ENCODE results near the gene DOK7. TPM values are rescaled to one million over a fixed set of nuclear protein-coding genes. Genes with fewer than 3 reads are reported as not detected.

Gene DOK7
- total RNA-seq, 1 donor from 2014 or later: 0.69 TPM

DNA sequence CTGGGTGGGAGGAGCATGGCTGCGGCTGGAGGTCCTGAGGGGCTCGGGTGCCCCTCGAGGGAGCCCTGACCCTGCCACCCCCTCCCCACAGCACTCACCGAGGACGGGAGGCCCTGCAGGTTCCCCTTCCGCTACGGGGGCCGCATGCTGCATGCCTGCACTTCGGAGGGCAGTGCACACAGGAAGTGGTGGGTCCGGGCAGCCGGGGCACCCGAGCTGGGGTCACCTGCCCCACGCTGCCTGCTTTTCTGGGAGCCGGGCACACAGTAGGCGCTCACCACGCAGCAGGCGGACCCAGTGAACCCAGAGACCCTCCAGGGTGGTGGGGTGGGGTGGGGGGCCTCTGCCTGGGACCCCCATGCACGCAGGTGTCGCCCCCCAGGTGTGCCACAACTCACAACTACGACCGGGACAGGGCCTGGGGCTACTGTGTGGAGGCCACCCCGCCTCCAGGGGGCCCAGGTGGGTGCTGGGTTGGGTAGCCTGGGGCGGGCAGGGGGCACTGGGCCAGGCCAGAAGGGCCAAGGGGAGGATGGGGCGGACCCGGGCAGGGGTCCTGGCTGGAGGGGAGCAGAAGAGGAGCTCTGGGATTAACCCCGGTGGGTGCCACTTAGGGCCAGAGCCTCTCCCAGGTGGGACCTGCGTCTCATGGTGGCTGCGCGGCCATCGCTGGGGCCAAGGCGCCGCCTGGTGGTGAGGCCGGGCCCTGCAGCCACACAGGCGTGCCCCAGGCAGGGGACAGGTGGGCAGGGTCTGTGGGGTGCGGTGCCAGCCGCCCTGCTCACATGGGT is 20.0 kb upstream of the DOK7 start:
- Mint-ChIP-seq H3K27ac (ENCODE audit: unreplicated experiment) (no peak overlapping the region), H3K9me3 (ENCODE audit: unreplicated experiment) (no peaks in the 10 kb centered on the region), H3K4me3 (ENCODE audit: unreplicated experiment) (no peak overlapping the region), H3K27me3 (ENCODE audit: unreplicated experiment) (peaks cover 6% of the 10 kb centered on the region), H3K36me3 (ENCODE audit: low read depth, unreplicated experiment) (no peaks in the 10 kb centered on the region), H3K4me1 (ENCODE audit: unreplicated experiment) (no peaks in the 10 kb centered on the region)
- peak; percentile 77 for DNase-seq (ENCODE audit: low spot score)
- TF ChIP-seq, protein P1, sequence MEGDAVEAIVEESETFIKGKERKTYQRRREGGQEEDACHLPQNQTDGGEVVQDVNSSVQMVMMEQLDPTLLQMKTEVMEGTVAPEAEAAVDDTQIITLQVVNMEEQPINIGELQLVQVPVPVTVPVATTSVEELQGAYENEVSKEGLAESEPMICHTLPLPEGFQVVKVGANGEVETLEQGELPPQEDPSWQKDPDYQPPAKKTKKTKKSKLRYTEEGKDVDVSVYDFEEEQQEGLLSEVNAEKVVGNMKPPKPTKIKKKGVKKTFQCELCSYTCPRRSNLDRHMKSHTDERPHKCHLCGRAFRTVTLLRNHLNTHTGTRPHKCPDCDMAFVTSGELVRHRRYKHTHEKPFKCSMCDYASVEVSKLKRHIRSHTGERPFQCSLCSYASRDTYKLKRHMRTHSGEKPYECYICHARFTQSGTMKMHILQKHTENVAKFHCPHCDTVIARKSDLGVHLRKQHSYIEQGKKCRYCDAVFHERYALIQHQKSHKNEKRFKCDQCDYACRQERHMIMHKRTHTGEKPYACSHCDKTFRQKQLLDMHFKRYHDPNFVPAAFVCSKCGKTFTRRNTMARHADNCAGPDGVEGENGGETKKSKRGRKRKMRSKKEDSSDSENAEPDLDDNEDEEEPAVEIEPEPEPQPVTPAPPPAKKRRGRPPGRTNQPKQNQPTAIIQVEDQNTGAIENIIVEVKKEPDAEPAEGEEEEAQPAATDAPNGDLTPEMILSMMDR (IDR thresholded peaks at IDR 0.05; ENCODE audit: unreplicated experiment): peak; percentile 99

DNA sequence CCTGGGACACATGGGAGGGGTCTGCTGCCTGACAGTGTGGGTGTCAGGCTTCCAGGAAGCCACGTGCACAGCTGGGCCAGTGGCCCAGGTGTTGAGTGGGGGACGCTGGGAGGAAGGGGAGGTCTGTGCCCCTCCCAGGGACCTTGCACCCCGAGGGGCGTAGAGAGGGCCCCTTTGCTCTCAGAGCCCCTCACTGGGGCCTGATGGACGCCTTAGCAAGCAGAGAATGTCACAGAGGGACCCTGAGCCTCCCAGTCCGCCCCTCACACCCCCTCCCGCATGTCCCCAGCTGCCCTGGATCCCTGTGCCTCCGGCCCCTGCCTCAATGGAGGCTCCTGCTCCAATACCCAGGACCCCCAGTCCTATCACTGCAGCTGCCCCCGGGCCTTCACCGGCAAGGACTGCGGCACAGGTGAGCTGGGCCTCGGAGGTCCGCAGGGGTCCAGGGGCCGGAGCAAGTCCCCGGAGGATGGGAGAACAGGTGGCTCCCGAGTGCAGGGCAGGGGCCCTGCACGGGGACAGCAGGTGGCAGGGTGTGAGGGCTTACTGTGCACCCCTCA is 19.3 kb upstream of the DOK7 start:
- TF ChIP-seq, protein P1 (IDR thresholded peaks at IDR 0.05; ENCODE audit: unreplicated experiment): no peak
- H3K4me1 Mint-ChIP-seq (ENCODE audit: unreplicated experiment): no peaks in the 10 kb centered on the region
- no peak overlapping the region for H3K4me3 Mint-ChIP-seq (ENCODE audit: unreplicated experiment)
- DNase-seq (ENCODE audit: low spot score): no peak
- peaks cover 10% of the 10 kb centered on the region for H3K27me3 Mint-ChIP-seq (ENCODE audit: unreplicated experiment)
- H3K27ac Mint-ChIP-seq (ENCODE audit: unreplicated experiment): no peak overlapping the region
- no peaks in the 10 kb centered on the region for H3K9me3 Mint-ChIP-seq (ENCODE audit: unreplicated experiment)
- peaks cover 3% of the 10 kb centered on the region for H3K36me3 Mint-ChIP-seq (ENCODE audit: low read depth, unreplicated experiment)

DNA sequence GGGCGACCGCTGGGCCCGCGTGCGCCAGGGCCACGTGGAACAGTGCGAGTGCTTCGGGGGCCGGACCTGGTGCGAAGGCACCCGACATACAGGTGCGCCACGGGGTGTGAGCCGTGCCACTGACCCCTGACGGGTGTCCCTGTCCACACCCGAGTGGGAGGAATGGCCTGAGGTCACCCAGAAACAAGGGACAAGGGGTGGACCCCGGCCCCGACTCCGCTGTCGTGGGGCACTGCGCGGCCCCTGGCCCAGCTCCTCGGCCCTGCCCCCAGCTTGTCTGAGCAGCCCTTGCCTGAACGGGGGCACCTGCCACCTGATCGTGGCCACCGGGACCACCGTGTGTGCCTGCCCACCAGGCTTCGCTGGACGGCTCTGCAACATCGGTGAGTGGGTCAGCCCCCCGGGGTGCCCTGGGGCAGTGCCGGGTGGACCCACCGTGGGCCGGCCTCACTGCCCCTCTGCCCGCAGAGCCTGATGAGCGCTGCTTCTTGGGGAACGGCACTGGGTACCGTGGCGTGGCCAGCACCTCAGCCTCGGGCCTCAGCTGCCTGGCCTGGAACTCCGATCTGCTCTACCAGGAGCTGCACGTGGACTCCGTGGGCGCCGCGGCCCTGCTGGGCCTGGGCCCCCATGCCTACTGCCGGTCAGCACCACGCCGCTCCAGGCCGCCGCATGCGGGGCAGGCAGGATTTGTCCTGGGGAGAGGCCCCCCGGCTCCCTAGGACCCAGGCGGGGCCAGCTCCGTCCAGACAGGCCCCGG is 18.6 kb upstream of the DOK7 start:
- peaks cover 3% of the 10 kb centered on the region for H3K36me3 Mint-ChIP-seq (ENCODE audit: low read depth, unreplicated experiment)
- peaks cover 10% of the 10 kb centered on the region for H3K27me3 Mint-ChIP-seq (ENCODE audit: unreplicated experiment)
- no peak for DNase-seq (ENCODE audit: low spot score)
- TF ChIP-seq, protein P1 (IDR thresholded peaks at IDR 0.05; ENCODE audit: unreplicated experiment): no peak
- no peak overlapping the region for H3K27ac Mint-ChIP-seq (ENCODE audit: unreplicated experiment)
- no peaks in the 10 kb centered on the region for H3K4me1 Mint-ChIP-seq (ENCODE audit: unreplicated experiment)
- H3K4me3 Mint-ChIP-seq (ENCODE audit: unreplicated experiment): no peak overlapping the region
- H3K9me3 Mint-ChIP-seq (ENCODE audit: unreplicated experiment): no peaks in the 10 kb centered on the region

DNA sequence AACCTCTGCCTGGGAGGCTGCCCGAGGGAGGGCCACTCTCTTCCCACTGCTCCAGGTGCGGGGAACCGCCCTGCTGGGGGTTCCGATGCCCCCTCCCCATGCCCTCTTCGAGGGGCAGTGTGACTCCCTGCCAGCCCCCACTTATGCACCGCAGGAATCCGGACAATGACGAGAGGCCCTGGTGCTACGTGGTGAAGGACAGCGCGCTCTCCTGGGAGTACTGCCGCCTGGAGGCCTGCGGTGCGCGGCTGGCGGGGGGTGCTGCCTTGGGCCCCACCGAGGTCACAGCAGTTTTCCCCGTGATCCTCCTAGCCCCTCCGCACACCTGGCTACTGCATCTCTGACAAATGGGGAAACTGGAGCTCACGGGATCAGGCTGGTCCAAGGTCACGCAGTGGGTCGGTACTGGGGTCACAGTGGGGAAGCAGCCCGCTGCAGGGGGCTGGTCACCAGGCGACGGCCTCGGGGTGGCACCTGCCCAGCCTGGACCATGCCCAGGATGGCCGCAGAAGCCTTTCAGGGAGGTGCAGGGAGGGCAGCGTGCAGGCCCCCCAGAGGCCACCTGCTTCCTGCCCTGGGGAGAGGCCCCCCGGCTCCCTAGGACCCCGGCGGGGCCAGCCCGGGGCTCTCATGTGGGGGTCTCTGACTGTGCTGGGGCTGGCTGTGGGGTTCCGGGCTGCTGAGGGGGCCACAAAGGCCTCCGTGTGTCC is 17.8 kb upstream of the DOK7 start:
- no peaks in the 10 kb centered on the region for H3K4me1 Mint-ChIP-seq (ENCODE audit: unreplicated experiment)
- no peaks in the 10 kb centered on the region for H3K9me3 Mint-ChIP-seq (ENCODE audit: unreplicated experiment)
- no peak overlapping the region for H3K4me3 Mint-ChIP-seq (ENCODE audit: unreplicated experiment)
- H3K27me3 Mint-ChIP-seq (ENCODE audit: unreplicated experiment): peaks cover 5% of the 10 kb centered on the region
- H3K36me3 Mint-ChIP-seq (ENCODE audit: low read depth, unreplicated experiment): peaks cover 3% of the 10 kb centered on the region
- TF ChIP-seq, protein P1 (IDR thresholded peaks at IDR 0.05; ENCODE audit: unreplicated experiment): no peak
- no peak overlapping the region for H3K27ac Mint-ChIP-seq (ENCODE audit: unreplicated experiment)
- no peak for DNase-seq (ENCODE audit: low spot score)

Data from endothelial cell (in vitro differentiated cells).